ENCODE data around the gene MRPL16. TPM values are rescaled to one million over a fixed set of nuclear protein-coding genes. Genes with fewer than 3 reads are reported as not detected.

The MRPL16 gene
- polyA plus RNA-seq, 3 donors, result 34.1 to 75.0 (median 71.9) TPM

GRCh38 chr11:59833602-59834001, 23.0 kb upstream of the MRPL16 start:
- Mint-ChIP-seq H3K36me3 (no peaks in the 10 kb centered on the region), H3K9me3 (peaks cover 0 to 3% (median 0%) of the 10 kb centered on the region in 7 donors), H3K4me1 (peaks cover 17% of the 10 kb centered on the region), H3K27me3 (ENCODE audit: low read depth in 3 of 3) (no peaks in the 10 kb centered on the region), H3K4me3 (no peak overlapping the region), H3K27ac (no peak overlapping the region)
- DNase-seq, result peak in 1 of 3 donors; percentile 7
- intact Hi-C loops (cut with micrococcal nuclease), result no loop called here
- no peaks in the 10 kb centered on the region for H3K79me2 ChIP-seq (ENCODE audit: insufficient read depth, low read length)
- H3K4me1 ChIP-seq (ENCODE audit: control insufficient read depth in 1 of 2, insufficient read depth in 2 of 2, low read length in 2 of 2), result peaks cover 6 to 12% of the 10 kb centered on the region in 2 donors
- no peaks in the 10 kb centered on the region for H3K9me3 ChIP-seq (replicated peaks in 1 of 2; ENCODE audit: control insufficient read depth in 1 of 2, insufficient read depth in 1 of 2, low read length in 2 of 2)
- TF ChIP-seq, protein P1, sequence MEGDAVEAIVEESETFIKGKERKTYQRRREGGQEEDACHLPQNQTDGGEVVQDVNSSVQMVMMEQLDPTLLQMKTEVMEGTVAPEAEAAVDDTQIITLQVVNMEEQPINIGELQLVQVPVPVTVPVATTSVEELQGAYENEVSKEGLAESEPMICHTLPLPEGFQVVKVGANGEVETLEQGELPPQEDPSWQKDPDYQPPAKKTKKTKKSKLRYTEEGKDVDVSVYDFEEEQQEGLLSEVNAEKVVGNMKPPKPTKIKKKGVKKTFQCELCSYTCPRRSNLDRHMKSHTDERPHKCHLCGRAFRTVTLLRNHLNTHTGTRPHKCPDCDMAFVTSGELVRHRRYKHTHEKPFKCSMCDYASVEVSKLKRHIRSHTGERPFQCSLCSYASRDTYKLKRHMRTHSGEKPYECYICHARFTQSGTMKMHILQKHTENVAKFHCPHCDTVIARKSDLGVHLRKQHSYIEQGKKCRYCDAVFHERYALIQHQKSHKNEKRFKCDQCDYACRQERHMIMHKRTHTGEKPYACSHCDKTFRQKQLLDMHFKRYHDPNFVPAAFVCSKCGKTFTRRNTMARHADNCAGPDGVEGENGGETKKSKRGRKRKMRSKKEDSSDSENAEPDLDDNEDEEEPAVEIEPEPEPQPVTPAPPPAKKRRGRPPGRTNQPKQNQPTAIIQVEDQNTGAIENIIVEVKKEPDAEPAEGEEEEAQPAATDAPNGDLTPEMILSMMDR (IDR thresholded peaks at IDR 0.05), result no peak
- no peaks in the 10 kb centered on the region for H3K27me3 ChIP-seq (ENCODE audit: control insufficient read depth in 2 of 2, insufficient read depth in 2 of 2, low read length in 2 of 2)
- no peaks in the 10 kb centered on the region for H3K36me3 ChIP-seq (replicated peaks in 1 of 2; ENCODE audit: control insufficient read depth in 1 of 2, insufficient read depth in 2 of 2, low read length in 2 of 2)
- no CpG with 5 or more reads among the region's 2 CpGs for WGBS (ENCODE audit: insufficient coverage)
- H3K4me2 ChIP-seq (replicated peaks; ENCODE audit: extremely low read depth, low read length, poor library complexity, severe bottlenecking), result no peak overlapping the region
- H3K27ac ChIP-seq (ENCODE audit: low read depth in 1 of 2, low read length in 2 of 2), result no peak overlapping the region
- no peak overlapping the region for H3K9ac ChIP-seq (ENCODE audit: insufficient read depth, low read length, poor library complexity, severe bottlenecking)
- H3K4me3 ChIP-seq (replicated peaks in 1 of 3; ENCODE audit: low read depth in 2 of 3, low read length in 3 of 3), result no peak overlapping the region
- H4K20me1 ChIP-seq (ENCODE audit: insufficient read depth, low read length), result no peaks in the 10 kb centered on the region
- H2AFZ ChIP-seq (ENCODE audit: insufficient read depth, low read depth, low read length, poor library complexity, severe bottlenecking), result no peak overlapping the region

- Mint-ChIP-seq H3K27ac (peak overlapping the region in 1 of 7 donors; percentile 42), H3K4me1 (peaks cover 16% of the 10 kb centered on the region)
- TF ChIP-seq, protein P1 (IDR thresholded peaks at IDR 0.05), result no peak
Measured at GRCh38 chr11:59829358-59829757, 18.8 kb upstream of the MRPL16 start.

More at GRCh38 chr11:59829358-59829757, 18.8 kb upstream of the MRPL16 start:
- no peak overlapping the region for H3K9ac ChIP-seq (ENCODE audit: insufficient read depth, low read length, poor library complexity, severe bottlenecking)
- peaks cover 6 to 10% of the 10 kb centered on the region in 2 donors for H3K4me1 ChIP-seq (ENCODE audit: control insufficient read depth in 1 of 2, insufficient read depth in 2 of 2, low read length in 2 of 2)
- whole genome bisulfite sequencing (ENCODE audit: insufficient coverage), result no CpG with 5 or more reads among the region's 3 CpGs
- H3K9me3 ChIP-seq (replicated peaks in 1 of 2; ENCODE audit: control insufficient read depth in 1 of 2, insufficient read depth in 1 of 2, low read length in 2 of 2), result no peaks in the 10 kb centered on the region
- H3K79me2 ChIP-seq (ENCODE audit: insufficient read depth, low read length), result no peaks in the 10 kb centered on the region
- DNase-seq, result no peak
- H3K36me3 ChIP-seq (replicated peaks in 1 of 2; ENCODE audit: control insufficient read depth in 1 of 2, insufficient read depth in 2 of 2, low read length in 2 of 2), result no peaks in the 10 kb centered on the region
- Mint-ChIP-seq H3K4me3 (no peak overlapping the region), H3K27me3 (ENCODE audit: low read depth in 3 of 3) (peaks cover 0 to 3% (median 0%) of the 10 kb centered on the region in 3 donors), H3K36me3 (no peaks in the 10 kb centered on the region), H3K9me3 (no peaks in the 10 kb centered on the region)
- no peak overlapping the region for H2AFZ ChIP-seq (ENCODE audit: insufficient read depth, low read depth, low read length, poor library complexity, severe bottlenecking)
- no peaks in the 10 kb centered on the region for H4K20me1 ChIP-seq (ENCODE audit: insufficient read depth, low read length)
- no peak overlapping the region for H3K27ac ChIP-seq (ENCODE audit: low read depth in 1 of 2, low read length in 2 of 2)
- no peak overlapping the region for H3K4me2 ChIP-seq (replicated peaks; ENCODE audit: extremely low read depth, low read length, poor library complexity, severe bottlenecking)
- H3K27me3 ChIP-seq (ENCODE audit: control insufficient read depth in 2 of 2, insufficient read depth in 2 of 2, low read length in 2 of 2), result no peaks in the 10 kb centered on the region
- intact Hi-C loops (cut with micrococcal nuclease), result loop anchor here in 1 of 2 donors (10.0 kb wide), 3 partner anchors 85 to 425 kb away; no protein-coding TSS in a partner anchor
- H3K4me3 ChIP-seq (replicated peaks in 1 of 3; ENCODE audit: low read depth in 2 of 3, low read length in 3 of 3), result no peak overlapping the region

Data from CD14-positive monocyte (primary cell).